ENCODE results near the gene LRRC7. TPM values are rescaled to one million over a fixed set of nuclear protein-coding genes. Genes with fewer than 3 reads are reported as not detected.

The LRRC7 gene
- total and polyA plus RNA-seq, 2 experiments from 2014 or later, result 1.2 TPM; not detected in 1

- no peak for TF ChIP-seq ZNF462 (CRISPR knock-in tag; IDR thresholded peaks at IDR 0.05)
- TF ChIP-seq CTCF (conservative IDR thresholded peaks at IDR 0.05; ENCODE audit: low read depth in 2 of 2), result no peak
- TF ChIP-seq EZH2 (IDR thresholded peaks at IDR 0.05; ENCODE audit: low read depth, unreplicated experiment), result no peak
- TF ChIP-seq NANOG (IDR thresholded peaks at IDR 0.05; ENCODE audit: borderline replicate concordance), result no peak
- TF ChIP-seq ETS1 (IDR thresholded peaks at IDR 0.05), result no peak
- TF ChIP-seq EZH2phosphoT487 (IDR thresholded peaks at IDR 0.05; ENCODE audit: unreplicated experiment), result no peak
- TF ChIP-seq STAT1 (IDR thresholded peaks at IDR 0.05; ENCODE audit: unreplicated experiment), result no peak
- TF ChIP-seq JUNB (IDR thresholded peaks at IDR 0.05; ENCODE audit: unreplicated experiment), result no peak
Observed at GRCh38 chr1:70092526-70092925, 524.8 kb downstream of the LRRC7 start (continued).
